GM19452 (cell line): Measurements from ENCODE around the gene PITPNB.

ENCODE experiments used
- ATAC-seq: cut with Tn5 transposase; IDR thresholded peaks from one replicate; pipeline ENCODE4 v1.9.1; 2021; ENCODE audit not compliant: unreplicated experiment

The PITPNB gene

DNA sequence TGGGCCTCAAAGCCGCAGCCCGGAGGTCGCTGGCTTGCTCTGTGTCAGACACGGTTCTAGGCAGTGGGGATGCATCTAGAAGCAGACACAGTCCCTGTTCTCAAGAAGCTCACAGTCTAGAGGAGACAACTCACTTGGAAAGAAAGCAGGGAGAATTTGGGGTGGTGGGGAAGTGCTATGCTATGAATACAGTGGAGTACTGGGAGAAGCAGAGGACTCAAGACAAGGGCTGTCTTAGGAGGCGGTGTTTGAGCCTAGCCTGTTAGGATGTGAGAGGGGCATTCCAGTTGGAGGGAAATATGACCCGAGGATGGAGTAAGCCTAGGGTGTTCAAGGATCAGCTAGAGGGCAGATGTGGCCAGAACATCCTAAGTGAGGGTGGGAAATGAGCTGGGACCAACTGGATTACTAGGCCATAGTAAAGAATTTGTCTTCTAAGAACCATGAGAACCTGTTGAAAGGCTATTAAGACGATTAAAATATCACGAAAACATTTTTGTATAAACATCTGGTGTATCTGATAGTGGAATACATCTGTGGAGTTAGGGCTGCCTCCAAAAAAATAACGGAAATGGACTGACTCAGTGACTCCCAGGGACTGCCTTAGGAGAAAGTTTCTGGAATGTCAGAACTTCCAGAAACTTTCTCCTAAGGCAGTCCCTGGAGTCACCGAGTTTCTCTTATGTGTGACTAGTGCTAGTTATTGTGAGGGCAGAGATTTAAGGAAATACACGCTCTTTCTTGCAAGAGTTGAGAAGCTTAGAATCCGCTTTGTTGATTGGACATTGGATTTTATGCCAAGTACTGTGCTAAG lies 1.1 kb upstream of the PITPNB start:
- ATAC-seq = peak; percentile 44

GRCh38 chr22:27918341-27919221 lies 475 bp downstream of the PITPNB start:
- peak; percentile 25 for ATAC-seq

DNA sequence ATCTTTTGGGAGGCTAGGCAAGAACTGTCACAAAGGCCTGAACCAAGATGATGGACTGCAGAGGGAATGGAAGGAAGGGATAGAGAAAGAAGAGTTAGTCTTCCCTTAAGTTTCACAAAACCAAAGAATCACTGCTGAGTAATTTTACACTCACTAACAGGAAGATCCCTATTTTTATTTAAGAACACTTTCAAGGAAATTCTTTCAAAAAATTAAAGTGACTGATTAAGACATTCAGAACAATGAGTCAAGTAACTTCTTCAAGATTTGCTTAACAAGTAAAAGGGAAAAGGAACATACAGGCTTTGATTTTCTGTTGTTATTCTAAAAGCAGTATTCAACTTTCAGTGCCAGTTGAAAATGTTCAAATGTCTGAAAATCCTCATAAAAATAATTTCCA lies 3.1 kb downstream of the PITPNB start:
- no peak for ATAC-seq

- ATAC-seq = no peak
Observed at GRCh38 chr22:27913162-27913741, 5.8 kb downstream of the PITPNB start.

DNA sequence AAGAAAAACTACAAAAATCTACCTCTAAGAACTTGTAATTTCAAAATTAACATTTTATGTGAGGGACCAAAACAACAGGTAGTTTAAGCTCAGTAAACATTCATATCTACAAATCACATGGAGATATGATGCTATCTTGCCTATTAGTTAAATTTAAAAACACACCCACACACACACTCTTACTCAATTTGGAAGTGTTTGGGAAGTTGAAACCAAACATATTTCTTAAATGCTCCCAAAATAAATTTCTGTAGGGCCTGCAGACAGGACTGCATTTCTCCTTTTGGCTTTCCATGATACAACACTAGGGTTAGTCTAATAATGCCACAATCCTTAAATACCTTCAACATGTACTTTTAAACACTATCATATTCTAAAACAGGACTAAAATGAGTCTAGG lies 7.0 kb downstream of the PITPNB start:
- ATAC-seq = no peak

- no peak for ATAC-seq
Observed at GRCh38 chr22:27911330-27911729, 7.7 kb downstream of the PITPNB start.

DNA sequence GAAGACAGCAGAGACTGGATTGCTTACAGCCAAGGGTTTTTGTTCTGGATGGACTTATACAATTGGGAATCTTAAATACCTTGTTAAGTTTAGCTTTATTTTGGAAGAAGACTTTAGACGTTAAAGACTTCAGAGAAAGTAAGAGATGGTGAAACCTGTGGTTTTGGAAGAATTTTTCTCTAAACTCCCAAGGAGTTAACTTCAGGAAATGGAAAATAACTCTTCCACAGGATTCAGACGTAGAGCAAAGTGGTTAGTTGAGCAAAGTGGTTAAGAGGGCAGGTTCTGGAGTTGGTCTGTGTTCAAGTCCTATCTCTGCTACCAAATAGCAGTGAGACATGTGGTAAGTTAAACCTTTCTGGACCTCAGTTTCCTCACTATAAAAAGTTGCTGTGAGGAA lies 12.8 kb downstream of the PITPNB start:
- no peak for ATAC-seq

- ATAC-seq = no peak
Observed at GRCh38 chr22:27905653-27906052, 13.4 kb downstream of the PITPNB start.

DNA sequence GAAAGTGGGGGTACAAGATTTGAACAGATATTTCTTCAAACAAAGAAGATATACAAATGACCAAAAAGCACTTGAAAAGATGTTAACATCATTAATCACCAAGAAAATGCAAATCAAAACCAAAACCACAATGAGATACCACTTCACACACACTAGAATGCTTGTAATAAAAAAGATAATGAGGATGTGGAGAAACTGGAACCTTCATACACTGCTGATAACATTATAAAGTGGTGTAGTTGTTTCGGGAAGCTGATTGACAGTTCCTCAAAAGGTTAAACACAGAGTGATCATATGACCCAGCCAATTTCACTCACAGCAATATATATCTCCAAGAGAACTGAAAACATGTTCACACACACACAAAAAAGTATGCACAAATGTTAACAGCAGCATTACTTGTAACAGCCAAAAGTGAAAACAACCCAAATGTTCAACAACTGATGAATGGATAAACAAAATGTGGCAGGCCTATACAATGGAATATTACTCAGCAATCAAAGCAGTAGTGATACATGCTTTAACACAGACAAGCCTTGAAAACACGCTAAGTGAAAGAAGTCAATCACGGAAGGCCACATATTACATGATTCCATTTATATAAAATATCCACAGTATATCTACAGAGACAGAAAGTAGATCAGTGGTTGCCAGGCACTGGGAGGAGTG lies 15.1 kb downstream of the PITPNB start:
- ATAC-seq = no peak

GRCh38 chr22:27900153-27900552 lies 18.9 kb downstream of the PITPNB start:
- no peak for ATAC-seq

GRCh38 chr22:27896245-27896644 lies 22.8 kb downstream of the PITPNB start:
- peak; percentile 50 for ATAC-seq

DNA sequence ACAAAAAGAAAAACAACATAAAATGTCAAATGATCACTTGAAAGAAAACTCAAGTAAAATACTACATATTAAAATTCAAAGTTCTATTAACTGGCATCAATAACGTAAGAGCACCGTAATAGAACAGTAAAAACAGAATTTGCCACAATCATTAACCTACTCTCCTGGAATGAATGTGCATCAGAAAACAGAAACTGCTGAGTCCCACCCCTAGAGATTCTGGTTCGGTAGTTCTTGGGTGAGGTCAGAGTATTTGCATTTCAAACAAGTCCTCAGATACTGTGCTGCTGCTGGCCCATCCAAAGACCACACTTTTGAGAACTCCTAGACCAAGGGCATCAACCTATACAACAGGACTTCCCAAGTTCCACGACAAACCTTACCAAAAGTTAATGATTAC lies 23.5 kb downstream of the PITPNB start:
- ATAC-seq = peak; percentile 86

DNA sequence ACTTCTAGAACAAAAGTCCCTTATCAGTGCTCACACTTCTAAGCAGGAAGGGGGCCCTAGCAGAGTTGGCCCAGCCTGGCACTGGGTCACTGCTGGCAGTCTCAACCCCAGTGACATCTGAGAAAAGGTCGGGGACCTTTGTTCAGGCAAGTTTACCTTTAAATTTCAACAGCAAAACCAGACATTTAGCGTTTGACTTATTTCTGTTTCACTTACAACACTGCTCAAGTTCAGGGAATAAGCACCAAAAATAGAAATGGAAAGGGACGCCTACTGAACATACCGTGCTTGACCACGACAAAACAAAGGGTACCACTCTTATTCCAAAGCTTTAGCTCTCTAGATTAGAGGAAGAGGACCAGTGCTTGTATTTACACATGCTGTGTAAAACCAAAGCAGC lies 26.2 kb downstream of the PITPNB start:
- no peak for ATAC-seq

DNA sequence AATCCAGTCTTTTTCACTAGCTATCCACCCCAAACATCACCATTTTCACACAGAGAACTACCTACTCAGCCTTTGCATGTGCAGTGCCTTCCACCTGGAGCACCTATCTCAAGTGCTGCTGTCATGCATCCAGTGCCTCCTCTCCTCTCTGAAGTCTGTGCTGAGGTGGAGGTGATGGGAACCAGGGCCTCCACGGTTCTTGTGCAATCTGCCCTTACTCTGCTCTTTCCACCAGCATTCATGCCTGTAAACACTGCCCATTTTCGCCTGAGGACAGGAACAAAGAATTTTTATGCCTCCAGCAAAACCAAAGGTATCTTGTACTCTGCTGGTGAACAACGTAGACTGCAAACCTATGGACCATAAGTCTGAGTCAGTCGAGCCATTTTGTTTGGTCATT lies 27.0 kb downstream of the PITPNB start:
- no peak for ATAC-seq

- no peak for ATAC-seq
Observed at GRCh38 chr22:27888310-27888709, 30.7 kb downstream of the PITPNB start.

- no peak for ATAC-seq
Observed at GRCh38 chr22:27886843-27887151, 32.3 kb downstream of the PITPNB start.

- ATAC-seq = no peak
Observed at GRCh38 chr22:27885977-27886842, 32.8 kb downstream of the PITPNB start.

DNA sequence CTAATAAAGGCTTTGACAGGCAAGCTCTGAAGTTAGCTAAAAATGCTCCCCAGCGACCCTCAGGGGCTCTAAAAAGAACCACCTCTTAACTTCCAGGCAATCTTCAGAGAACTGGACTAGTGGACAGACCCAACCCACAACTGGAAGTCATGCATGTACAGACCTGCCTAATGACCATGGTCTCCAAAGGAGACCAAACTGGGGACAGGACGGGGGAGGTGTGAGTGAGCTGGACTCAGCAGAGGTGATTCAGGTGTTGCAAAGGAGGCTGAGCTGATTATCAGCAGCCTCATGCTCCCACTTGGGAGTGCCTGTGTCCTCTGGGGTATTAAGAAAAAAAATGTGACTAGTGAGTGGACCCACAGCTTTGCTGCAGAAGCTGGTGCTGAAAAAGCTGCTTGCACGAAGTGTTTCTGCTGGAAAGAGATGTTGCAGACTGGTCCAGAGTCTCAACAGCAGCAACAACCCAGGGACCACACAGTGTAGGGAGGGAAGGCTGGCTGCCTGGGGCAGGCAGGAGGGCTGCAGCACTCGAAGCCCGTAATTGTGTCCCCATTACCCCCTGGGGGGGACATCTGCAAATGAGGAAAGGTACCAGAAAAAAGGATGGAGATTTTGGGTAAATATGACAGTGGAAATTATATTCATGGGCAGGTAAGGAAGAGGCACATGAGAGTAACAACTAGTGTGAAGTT lies 35.3 kb downstream of the PITPNB start:
- ATAC-seq = no peak

DNA sequence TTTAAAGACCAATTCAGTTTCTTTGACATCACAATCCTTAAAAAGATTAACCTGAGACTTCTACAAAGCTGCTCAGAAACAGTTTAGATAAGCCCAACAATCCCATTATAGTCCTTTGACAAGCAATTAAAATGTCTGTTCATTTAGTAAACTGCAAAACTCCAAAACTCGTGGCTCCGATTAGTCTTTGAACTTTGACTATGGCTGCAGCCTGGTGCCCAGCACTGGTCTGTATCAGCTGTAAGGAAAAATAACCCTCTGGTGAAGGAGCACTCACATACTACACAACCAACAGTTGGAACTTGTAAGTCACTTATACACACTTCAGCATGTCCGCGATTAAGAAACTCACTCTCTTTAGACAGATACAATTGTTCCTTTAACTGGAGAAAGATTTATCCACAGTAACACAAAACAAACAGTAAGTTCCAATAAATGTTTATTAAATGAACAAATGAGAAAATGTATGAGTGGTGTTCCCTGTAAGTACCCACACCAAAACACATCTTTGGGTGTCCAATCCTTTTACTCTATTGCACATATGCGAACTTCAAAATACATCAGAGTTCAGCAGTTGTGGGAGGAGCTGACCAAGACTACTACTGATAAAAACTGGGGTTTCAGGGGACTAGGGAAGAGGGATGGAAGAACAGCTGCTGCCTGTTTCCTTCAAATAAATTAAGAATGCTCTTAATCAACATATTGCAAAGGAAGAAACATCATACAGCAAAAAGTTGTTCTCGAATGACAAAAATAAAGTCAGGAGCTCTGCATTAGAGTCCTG lies 36.4 kb downstream of the PITPNB start:
- no peak for ATAC-seq
